Endothelial cell of hepatic sinusoid (primary cell): ENCODE data around the gene RRAS2.

Experiments used
- in situ Hi-C: cut with HindIII; loops from 2 replicates; pipeline ENCODE4 v1.10.0; 2017; ENCODE audit warnings: low sequenced_read_pairs

The RRAS2 gene

DNA sequence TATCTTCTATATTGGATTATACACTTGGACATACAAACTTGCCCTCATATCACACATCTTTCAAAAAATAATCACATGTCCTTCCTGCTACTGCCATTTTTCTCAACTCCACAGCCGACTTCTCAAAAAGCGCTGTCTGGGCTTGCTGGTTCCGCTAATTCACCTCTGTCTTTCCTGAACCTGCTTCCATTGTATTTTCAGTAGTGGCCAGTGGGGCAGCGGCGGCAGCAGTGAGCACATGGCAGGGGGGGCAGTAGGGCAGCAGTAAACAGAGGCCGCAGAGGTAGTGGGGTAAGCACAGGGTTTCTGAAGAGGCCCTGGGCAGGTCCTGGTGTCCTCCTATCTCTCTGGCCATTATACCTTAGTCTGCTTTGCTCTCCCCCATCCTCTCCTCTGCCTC is 126.3 kb downstream of the RRAS2 start:
- in situ Hi-C loops: no loop called here

DNA sequence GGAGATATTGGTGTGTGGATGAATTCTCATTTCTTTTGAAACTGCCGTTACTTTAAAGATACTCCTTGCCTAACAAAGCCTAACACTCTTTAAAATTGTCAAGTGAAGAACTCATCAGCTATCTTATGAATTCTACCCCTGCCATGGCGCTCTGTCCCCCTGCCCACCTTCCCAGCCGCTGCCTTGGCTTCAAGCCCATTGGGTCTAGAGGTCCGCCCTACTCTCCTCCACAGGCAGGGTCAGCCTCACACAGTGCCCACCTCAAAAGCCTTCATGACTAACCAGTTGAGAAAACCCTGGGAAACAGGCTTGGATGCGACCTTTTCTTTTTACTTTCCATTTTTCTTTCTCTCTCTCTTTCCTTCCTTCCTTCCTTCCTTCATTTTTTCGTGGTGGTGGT is 128.6 kb downstream of the RRAS2 start:
- in situ Hi-C loops: no loop called here

DNA sequence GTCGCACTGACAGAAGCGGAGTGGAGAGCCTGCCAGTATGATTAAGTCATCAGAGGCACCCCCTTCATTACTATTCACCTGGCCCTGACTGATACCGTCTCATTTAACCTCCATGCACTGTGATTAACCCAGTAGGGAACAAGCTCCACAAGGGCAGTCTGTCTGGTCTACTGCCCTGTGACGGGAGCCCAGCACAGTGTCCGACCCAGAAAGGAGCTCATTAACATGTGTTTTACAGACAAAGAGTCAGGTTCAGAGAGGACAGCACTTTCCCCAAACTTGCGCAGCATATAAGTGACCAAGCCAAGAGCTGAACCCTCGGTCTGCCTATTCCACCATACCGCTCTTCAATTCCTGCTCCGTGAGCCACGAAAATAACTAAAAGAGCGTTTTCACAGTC is 129.5 kb downstream of the RRAS2 start:
- in situ Hi-C loops: loop anchor here (5.0 kb wide), 1 partner anchor 42 kb away; no protein-coding TSS in a partner anchor

GRCh38 chr11:14228356-14228755 is 130.6 kb downstream of the RRAS2 start:
- in situ Hi-C loops: loop anchor here (5.0 kb wide), 1 partner anchor 41 kb away; no protein-coding TSS in a partner anchor
